Erythroblast (primary cell): Measurements from ENCODE around the gene IMMP1L.

ENCODE experiments used
- GATA1 ChIP-seq: IDR thresholded peaks from 2 replicates; pipeline ENCODE4 v1.6.1; 2011; ENCODE audit warnings: low read depth, mild to moderate bottlenecking, control low read depth, low read length, moderate library complexity
- POLR2A ChIP-seq: IDR thresholded peaks from 2 replicates; pipeline ENCODE4 v1.6.1; 2011; ENCODE audit warnings: mild to moderate bottlenecking, low read length

DNA sequence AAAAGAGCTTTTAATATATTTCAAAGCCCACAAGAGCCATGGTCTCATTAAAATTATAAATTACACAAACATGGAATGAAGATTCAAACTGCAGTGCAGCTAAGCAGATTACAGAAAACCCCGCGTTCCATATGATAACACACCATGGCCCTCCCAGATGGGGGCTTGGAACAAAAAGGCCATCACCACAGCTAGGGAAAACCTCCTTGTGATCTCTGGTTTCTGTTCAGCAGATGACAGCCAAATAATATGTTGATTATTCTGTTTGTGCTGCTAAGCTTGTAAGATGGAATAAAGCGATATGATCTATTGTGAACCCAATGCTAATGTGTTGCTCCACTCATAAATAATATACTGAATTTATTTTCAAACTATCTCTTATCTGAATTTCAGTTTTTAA is 28.5 kb downstream of the IMMP1L start:
- no peak for TF ChIP-seq POLR2A
- no peak for TF ChIP-seq GATA1
